Osteocyte (in vitro differentiated cells): ENCODE measurements around the gene MS4A6A. TPM values are rescaled to one million over a fixed set of nuclear protein-coding genes. Genes with fewer than 3 reads are reported as not detected.
"Not testable (repeated sequence)": the region's sequence is repeated elsewhere in the genome, so short reads cannot be mapped to it uniquely, and the experiment has no call there.

Experiments used
- DNase-seq: peaks from one replicate; pipeline ENCODE4 v3.0.0; 2021; ENCODE audit warnings: mixed read lengths; ENCODE audit not compliant: unreplicated experiment; ENCODE audit errors: extremely low spot score
- H3K27ac Mint-ChIP-seq: one replicate; pipeline ENCODE4 v1.8.0; 2021; ENCODE audit warnings: mild to moderate bottlenecking, mixed read lengths; ENCODE audit not compliant: unreplicated experiment
- H3K27me3 Mint-ChIP-seq: one replicate; pipeline ENCODE4 v1.8.0; 2021; ENCODE audit warnings: mixed read lengths; ENCODE audit not compliant: unreplicated experiment
- H3K36me3 Mint-ChIP-seq: one replicate; pipeline ENCODE4 v1.8.0; 2021; ENCODE audit warnings: mixed read lengths; ENCODE audit not compliant: unreplicated experiment
- H3K4me1 Mint-ChIP-seq: one replicate; pipeline ENCODE4 v1.8.0; 2021; ENCODE audit warnings: mixed read lengths; ENCODE audit not compliant: unreplicated experiment
- H3K4me3 Mint-ChIP-seq: one replicate; pipeline ENCODE4 v1.8.0; 2021; ENCODE audit warnings: mild to moderate bottlenecking, moderate library complexity, mixed read lengths; ENCODE audit not compliant: unreplicated experiment
- H3K9me3 Mint-ChIP-seq: one replicate; pipeline ENCODE4 v1.8.0; 2021; ENCODE audit warnings: mixed read lengths; ENCODE audit not compliant: unreplicated experiment
- total RNA-seq: library from RNA; stranded (reverse); gene quantifications from 2 replicates; pipeline ENCODE4 v1.2.1, GENCODE V29; 2021
- TF ChIP-seq, protein P1 (sequence below): fragments of 200-600 bp; sonication (generic); IDR thresholded peaks from 2 replicates; pipeline ENCODE4 v1.5.0; 2021; ENCODE audit warnings: antibody characterized with exemption, mild to moderate bottlenecking, moderate library complexity

Gene MS4A6A
- total RNA-seq, 1 donor from 2014 or later = not detected

DNA sequence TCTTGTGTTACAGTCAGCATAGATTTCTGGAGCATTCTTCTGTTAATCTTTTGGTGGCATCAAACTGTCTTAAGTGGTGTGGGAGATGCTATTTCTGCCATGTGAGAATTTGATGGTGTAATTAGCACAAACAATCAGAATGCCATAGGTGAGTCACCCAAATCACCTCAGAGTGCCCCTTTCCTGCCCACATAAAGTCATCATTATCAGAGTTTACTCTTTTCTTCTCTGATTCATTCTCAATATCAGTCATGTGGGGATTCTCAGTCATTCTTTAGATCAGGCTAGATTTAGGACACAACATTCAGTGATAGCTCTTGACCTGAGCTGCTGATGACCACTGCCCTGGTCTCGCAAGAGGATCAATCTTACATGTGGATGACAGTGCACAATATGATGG is 23.7 kb upstream of the MS4A6A start:
- Mint-ChIP-seq H3K9me3 (no peaks in the 10 kb centered on the region), H3K27me3 (no peaks in the 10 kb centered on the region)
- DNase-seq = no peak

DNA sequence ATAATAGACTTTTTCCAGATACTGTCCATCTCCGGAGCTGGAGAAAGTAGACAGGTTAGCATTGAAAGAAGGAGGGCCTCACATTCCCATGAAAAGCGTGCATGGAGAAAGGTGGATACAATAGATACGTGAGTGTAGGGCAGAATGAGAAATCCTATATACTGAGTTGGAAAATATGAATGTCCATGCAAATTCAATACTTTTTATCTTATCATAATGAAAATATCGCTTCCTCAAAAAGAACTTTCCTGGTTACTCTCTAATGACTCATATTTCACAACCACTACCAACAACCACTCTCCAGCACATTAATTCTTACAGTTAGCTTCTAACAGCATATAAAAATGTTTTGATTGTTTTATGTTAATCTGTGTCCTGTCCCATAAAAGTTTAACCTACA is 22.0 kb upstream of the MS4A6A start:
- Mint-ChIP-seq H3K9me3 (no peaks in the 10 kb centered on the region), H3K36me3 (no peaks in the 10 kb centered on the region), H3K27ac (no peak overlapping the region), H3K4me1 (no peaks in the 10 kb centered on the region), H3K27me3 (no peaks in the 10 kb centered on the region), H3K4me3 (no peak overlapping the region)
- no peak for DNase-seq
- TF ChIP-seq, protein P1, sequence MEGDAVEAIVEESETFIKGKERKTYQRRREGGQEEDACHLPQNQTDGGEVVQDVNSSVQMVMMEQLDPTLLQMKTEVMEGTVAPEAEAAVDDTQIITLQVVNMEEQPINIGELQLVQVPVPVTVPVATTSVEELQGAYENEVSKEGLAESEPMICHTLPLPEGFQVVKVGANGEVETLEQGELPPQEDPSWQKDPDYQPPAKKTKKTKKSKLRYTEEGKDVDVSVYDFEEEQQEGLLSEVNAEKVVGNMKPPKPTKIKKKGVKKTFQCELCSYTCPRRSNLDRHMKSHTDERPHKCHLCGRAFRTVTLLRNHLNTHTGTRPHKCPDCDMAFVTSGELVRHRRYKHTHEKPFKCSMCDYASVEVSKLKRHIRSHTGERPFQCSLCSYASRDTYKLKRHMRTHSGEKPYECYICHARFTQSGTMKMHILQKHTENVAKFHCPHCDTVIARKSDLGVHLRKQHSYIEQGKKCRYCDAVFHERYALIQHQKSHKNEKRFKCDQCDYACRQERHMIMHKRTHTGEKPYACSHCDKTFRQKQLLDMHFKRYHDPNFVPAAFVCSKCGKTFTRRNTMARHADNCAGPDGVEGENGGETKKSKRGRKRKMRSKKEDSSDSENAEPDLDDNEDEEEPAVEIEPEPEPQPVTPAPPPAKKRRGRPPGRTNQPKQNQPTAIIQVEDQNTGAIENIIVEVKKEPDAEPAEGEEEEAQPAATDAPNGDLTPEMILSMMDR = no peak

More for the DNA sequence above, 23.7 kb upstream of the MS4A6A start:
- TF ChIP-seq, protein P1 = no peak
- H3K4me1 Mint-ChIP-seq = no peaks in the 10 kb centered on the region
- no peaks in the 10 kb centered on the region for H3K36me3 Mint-ChIP-seq
- no peak overlapping the region for H3K27ac Mint-ChIP-seq
- no peak overlapping the region for H3K4me3 Mint-ChIP-seq

DNA sequence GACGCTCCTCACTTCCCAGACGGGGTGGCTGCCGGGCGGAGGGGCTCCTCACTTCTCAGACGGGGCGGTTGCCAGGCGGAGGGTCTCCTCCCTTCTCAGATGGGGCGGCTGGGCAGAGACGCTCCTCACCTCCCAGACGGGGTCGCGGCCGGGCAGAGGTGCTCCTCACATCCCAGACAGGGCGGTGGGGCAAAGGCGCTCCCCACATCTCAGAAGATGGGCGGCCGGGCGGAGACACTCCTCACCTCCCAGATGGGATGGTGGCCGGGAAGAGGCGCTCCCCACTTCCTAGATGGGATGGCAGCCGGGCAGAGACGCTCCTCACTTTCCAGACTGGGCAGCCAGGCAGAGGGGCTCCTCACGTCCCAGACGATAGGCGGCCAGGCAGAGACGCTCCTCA is 18.5 kb upstream of the MS4A6A start:
- H3K9me3 Mint-ChIP-seq, H3K36me3 Mint-ChIP-seq, H3K27ac Mint-ChIP-seq, DNase-seq, H3K4me3 Mint-ChIP-seq, H3K27me3 Mint-ChIP-seq, H3K4me1 Mint-ChIP-seq: not testable (repeated sequence)

DNA sequence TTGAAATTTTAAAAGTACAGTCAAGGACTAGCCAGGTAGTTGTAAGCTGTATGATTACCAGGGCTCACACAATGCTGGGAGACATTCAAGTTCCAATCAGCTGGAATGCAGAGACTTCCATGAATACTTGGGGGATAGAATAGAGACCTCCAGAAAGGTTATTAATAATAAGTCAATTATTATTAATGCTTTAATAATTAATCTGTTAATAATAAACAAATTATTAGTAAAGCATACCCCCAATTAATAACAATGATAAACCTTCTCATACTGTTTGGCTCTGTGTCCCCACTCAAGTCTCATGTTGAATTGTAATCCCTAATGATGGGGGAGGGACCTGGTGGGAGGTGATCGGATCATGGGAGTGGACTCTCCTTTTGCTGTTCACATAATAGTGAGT is 14.6 kb upstream of the MS4A6A start:
- Mint-ChIP-seq H3K36me3 (no peaks in the 10 kb centered on the region), H3K4me3 (no peak overlapping the region), H3K27ac (no peak overlapping the region), H3K27me3 (peaks cover 16% of the 10 kb centered on the region), H3K4me1 (no peaks in the 10 kb centered on the region), H3K9me3 (no peaks in the 10 kb centered on the region)
- TF ChIP-seq, protein P1 = no peak
- no peak for DNase-seq

DNA sequence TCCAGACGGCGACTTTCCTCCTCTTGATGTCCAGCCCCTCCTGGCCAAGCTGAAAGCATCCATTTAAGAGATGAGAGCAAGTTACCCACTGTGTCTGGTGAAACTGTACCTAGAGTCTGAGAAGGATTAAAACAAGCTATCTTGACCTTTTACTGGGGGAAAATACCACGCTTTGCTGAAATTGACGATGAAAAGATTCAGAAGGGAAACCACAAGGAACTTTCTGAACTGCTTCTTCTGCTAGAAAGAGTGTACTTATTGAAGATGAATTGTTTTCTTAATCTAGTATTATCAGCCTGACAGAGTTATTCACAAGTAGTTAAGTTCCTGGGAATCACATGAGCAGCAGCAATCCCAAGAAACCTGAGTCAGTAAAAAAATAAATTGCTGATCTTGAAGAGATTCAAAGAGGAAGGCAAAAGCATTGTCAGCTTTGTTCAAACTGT is 13.1 kb upstream of the MS4A6A start:
- Mint-ChIP-seq H3K4me1 (no peaks in the 10 kb centered on the region), H3K9me3 (no peaks in the 10 kb centered on the region), H3K27me3 (peaks cover 17% of the 10 kb centered on the region), H3K4me3 (no peak overlapping the region), H3K27ac (no peak overlapping the region), H3K36me3 (no peaks in the 10 kb centered on the region)
- TF ChIP-seq, protein P1 = no peak
- DNase-seq = no peak

DNA sequence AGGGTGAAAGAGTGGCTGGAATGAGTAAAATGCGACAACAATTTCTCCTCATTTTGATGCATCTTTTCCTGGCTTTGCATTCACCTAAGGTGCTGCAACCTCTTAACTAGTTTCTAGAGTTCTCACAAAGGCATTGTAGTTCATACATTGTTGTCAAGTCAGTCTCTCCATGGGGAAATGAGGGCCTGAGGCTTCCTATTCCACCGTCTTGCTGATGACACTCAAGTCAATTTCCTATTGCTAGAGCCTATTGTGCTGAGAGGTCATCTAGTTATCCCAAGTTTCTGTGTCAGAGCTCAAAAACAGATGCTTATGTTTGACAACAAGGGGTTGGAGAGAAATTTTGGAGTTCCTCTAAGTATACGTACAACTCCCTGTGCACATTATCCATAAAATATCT is 11.6 kb upstream of the MS4A6A start:
- Mint-ChIP-seq H3K4me1 (no peaks in the 10 kb centered on the region), H3K36me3 (no peaks in the 10 kb centered on the region), H3K4me3 (no peak overlapping the region), H3K27me3 (peaks cover 17% of the 10 kb centered on the region), H3K27ac (no peak overlapping the region), H3K9me3 (no peaks in the 10 kb centered on the region)
- no peak for DNase-seq
- TF ChIP-seq, protein P1 = no peak
